Loucy (cell line): ENCODE results near the gene AQP6.

Experiments
- H2AFZ ChIP-seq: fragments of 200-600 bp; sonication (generic); 2 replicates; pipeline ENCODE4 v1.6.0; 2016; ENCODE audit warnings: antibody characterized with exemption, mild to moderate bottlenecking, low read length, moderate library complexity
- H3F3A ChIP-seq: fragments of 200-600 bp; 2 replicates; pipeline ENCODE4 v1.6.0; 2016; ENCODE audit warnings: antibody characterized with exemption, low read depth, mild to moderate bottlenecking
- H3K27me3 ChIP-seq: fragments of 200-600 bp; sonication (generic); 2 replicates; pipeline ENCODE4 v1.6.1; 2014; ENCODE audit warnings: low read length, mild to moderate bottlenecking; ENCODE audit not compliant: insufficient read depth, poor library complexity, severe bottlenecking
- H3K36me3 ChIP-seq: fragments of 200-600 bp; sonication (generic); 2 replicates; pipeline ENCODE4 v1.6.1; 2016; ENCODE audit warnings: low read length; ENCODE audit not compliant: insufficient read depth
- H3K4me1 ChIP-seq: fragments of 200-600 bp; sonication (generic); 2 replicates; pipeline ENCODE4 v1.5.1; 2014; ENCODE audit warnings: low read length, mild to moderate bottlenecking; ENCODE audit not compliant: insufficient read depth, poor library complexity, severe bottlenecking
- H3K4me2 ChIP-seq: fragments of 200-600 bp; sonication (generic); 2 replicates; pipeline ENCODE4 v1.6.0; 2014; ENCODE audit warnings: antibody characterized with exemption, low read length, low read depth, mild to moderate bottlenecking; ENCODE audit not compliant: poor library complexity, severe bottlenecking
- H3K4me3 ChIP-seq: fragments of 200-600 bp; sonication (generic); 2 replicates; pipeline ENCODE4 v1.5.1; 2014; ENCODE audit warnings: low read length, mild to moderate bottlenecking, mixed read lengths; ENCODE audit not compliant: poor library complexity, severe bottlenecking
- H3K79me2 ChIP-seq: fragments of 200-600 bp; sonication (generic); 2 replicates; pipeline ENCODE4 v1.6.1; 2014; ENCODE audit warnings: low read length; ENCODE audit not compliant: insufficient read depth
- H3K9ac ChIP-seq: fragments of 200-600 bp; sonication (generic); 2 replicates; pipeline ENCODE4 v1.6.0; 2014; ENCODE audit warnings: mild to moderate bottlenecking, low read depth, low read length, moderate library complexity; ENCODE audit not compliant: poor library complexity, severe bottlenecking
- H3K9me2 ChIP-seq: fragments of 200-600 bp; sonication (generic); replicated peaks from 2 replicates; pipeline ENCODE4 v1.6.1; 2016; ENCODE audit warnings: low read depth, low read length, mixed read lengths
- H3K9me3 ChIP-seq: fragments of 200-600 bp; sonication (generic); 2 replicates; pipeline ENCODE4 v1.6.1; 2014; ENCODE audit warnings: mild to moderate bottlenecking, antibody characterized with exemption, low read length, low read depth; ENCODE audit not compliant: insufficient read depth
- H4K20me1 ChIP-seq: fragments of 200-600 bp; sonication (generic); 2 replicates; pipeline ENCODE4 v1.6.0; 2014; ENCODE audit warnings: antibody characterized with exemption, low read length, mild to moderate bottlenecking; ENCODE audit not compliant: insufficient read depth, poor library complexity, severe bottlenecking
- CTCF ChIP-seq: fragments of 200-600 bp; sonication (generic); conservative IDR thresholded peaks from 2 replicates; pipeline ENCODE4 v1.5.1; 2014; ENCODE audit warnings: mild to moderate bottlenecking, antibody characterized with exemption, low read length
- EZH2phosphoT487 ChIP-seq: fragments of 200-600 bp; IDR thresholded peaks from 2 replicates; pipeline ENCODE4 v1.6.1; 2018; ENCODE audit warnings: antibody characterized with exemption, mild to moderate bottlenecking, moderate library complexity, borderline replicate concordance

The AQP6 gene

GRCh38 chr12:49924628-49925246 lies 48.0 kb upstream of the AQP6 start:
- Histone ChIP-seq H3K27me3 (no peaks in the 10 kb centered on the region), H3K36me3 (no peaks in the 10 kb centered on the region), H3K9me2 (no peaks in the 10 kb centered on the region), H4K20me1 (no peaks in the 10 kb centered on the region), H3K4me2 (no peak overlapping the region), H3K79me2 (no peaks in the 10 kb centered on the region), H3K9me3 (no peaks in the 10 kb centered on the region), H3K4me3 (no peak overlapping the region), H2AFZ (no peak overlapping the region), H3F3A (no peaks in the 10 kb centered on the region), H3K4me1 (no peaks in the 10 kb centered on the region), H3K9ac (no peak overlapping the region)
- TF ChIP-seq EZH2phosphoT487 (no peak), CTCF (no peak)

- no peaks in the 10 kb centered on the region for H3K36me3 ChIP-seq
- no peaks in the 10 kb centered on the region for H3F3A ChIP-seq
- H3K4me3 ChIP-seq = no peak overlapping the region
- no peak overlapping the region for H3K9ac ChIP-seq
- H3K9me3 ChIP-seq = no peaks in the 10 kb centered on the region
- H3K27me3 ChIP-seq = no peaks in the 10 kb centered on the region
- no peaks in the 10 kb centered on the region for H4K20me1 ChIP-seq
- H3K4me1 ChIP-seq = no peaks in the 10 kb centered on the region
- no peak overlapping the region for H3K4me2 ChIP-seq
- no peaks in the 10 kb centered on the region for H3K79me2 ChIP-seq
- H2AFZ ChIP-seq = no peak overlapping the region
- no peak for TF ChIP-seq EZH2phosphoT487
- no peak for TF ChIP-seq CTCF
- H3K9me2 ChIP-seq = no peaks in the 10 kb centered on the region
These were observed 47.1 kb upstream of the AQP6 start for GRCh38 chr12:49925433-49926204.

DNA sequence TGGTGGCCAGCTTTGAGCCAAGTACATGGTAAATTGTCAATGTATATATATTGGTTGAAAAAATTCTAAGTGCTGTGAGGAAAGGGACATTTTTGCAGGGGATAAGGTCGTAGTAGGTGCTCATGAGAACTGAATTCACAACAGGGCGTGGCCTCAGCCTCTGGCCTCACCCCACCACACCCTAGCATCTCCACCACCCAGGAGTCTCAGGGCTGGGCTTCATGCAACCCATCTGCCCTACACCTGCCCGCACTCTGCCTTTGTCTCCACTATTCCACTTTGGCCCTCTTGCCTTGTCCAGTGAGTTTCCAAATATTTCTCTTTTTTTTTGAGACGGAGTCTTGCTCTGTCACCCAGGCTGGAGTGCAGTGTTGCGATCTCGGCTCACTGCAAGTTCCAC lies 44.3 kb upstream of the AQP6 start:
- no peaks in the 10 kb centered on the region for H3K79me2 ChIP-seq
- H3K27me3 ChIP-seq = no peaks in the 10 kb centered on the region
- no peaks in the 10 kb centered on the region for H3F3A ChIP-seq
- H2AFZ ChIP-seq = no peak overlapping the region
- no peak overlapping the region for H3K4me3 ChIP-seq
- TF ChIP-seq EZH2phosphoT487 (no peak), CTCF (no peak)
- H3K9ac ChIP-seq = no peak overlapping the region
- no peak overlapping the region for H3K4me2 ChIP-seq
- H3K36me3 ChIP-seq = no peaks in the 10 kb centered on the region
- H4K20me1 ChIP-seq = no peaks in the 10 kb centered on the region
- H3K4me1 ChIP-seq = no peaks in the 10 kb centered on the region
- no peaks in the 10 kb centered on the region for H3K9me2 ChIP-seq
- no peaks in the 10 kb centered on the region for H3K9me3 ChIP-seq
